RCC 7860 (cell line): ENCODE measurements around the gene TACC3.
"Not testable (repeated sequence)": the region's sequence is repeated elsewhere in the genome, so short reads cannot be mapped to it uniquely, and the experiment has no call there.

Experiments
- DNase-seq: peaks from one replicate; pipeline ENCODE4 v3.0.0-alpha.2; 2015; ENCODE audit warnings: low spot score
- FAIRE-seq: peaks from 2 replicates; lab custom pipeline; 2012; peaks lifted over from hg19 to GRCh38; lab: Jason Lieb, UNC

TACC3 gene

GRCh38 chr4:1701671-1702070 lies 19.6 kb upstream of the TACC3 start:
- FAIRE-seq, DNase-seq: not testable (repeated sequence)

GRCh38 chr4:1703867-1704266 lies 17.5 kb upstream of the TACC3 start:
- no peak for FAIRE-seq
- no peak for DNase-seq

GRCh38 chr4:1705732-1706131 lies 15.6 kb upstream of the TACC3 start:
- no peak for DNase-seq
- no peak for FAIRE-seq

GRCh38 chr4:1706358-1706757 lies 15.0 kb upstream of the TACC3 start:
- FAIRE-seq, result no peak

GRCh38 chr4:1708581-1708980 lies 12.7 kb upstream of the TACC3 start:
- DNase-seq, result no peak
- FAIRE-seq, result no peak

More at GRCh38 chr4:1706358-1706757, 15.0 kb upstream of the TACC3 start:
- no peak for DNase-seq

- no peak for FAIRE-seq
- no peak for DNase-seq
Observed at GRCh38 chr4:1711055-1711570, 10.2 kb upstream of the TACC3 start.

GRCh38 chr4:1711571-1712215 lies 9.6 kb upstream of the TACC3 start:
- FAIRE-seq (no peak), DNase-seq (no peak)

- DNase-seq, result peak; percentile 94
- peak; percentile 52 for FAIRE-seq
Observed at GRCh38 chr4:1712216-1713002, 8.9 kb upstream of the TACC3 start, which contains the start of gene SLBP. SLBP (minus strand) TSS chr4:1712319; CDS start chr4:1712188, 131 bp downstream.

- no peak for DNase-seq
- no peak for FAIRE-seq
Observed at GRCh38 chr4:1713003-1713851, 8.1 kb upstream of the TACC3 start.

GRCh38 chr4:1714303-1715001 lies 6.9 kb upstream of the TACC3 start:
- DNase-seq, result no peak
- FAIRE-seq, result no peak

- FAIRE-seq (no peak), DNase-seq (no peak)
Observed at GRCh38 chr4:1715002-1715758, 6.1 kb upstream of the TACC3 start.

GRCh38 chr4:1716065-1716945 lies 5.0 kb upstream of the TACC3 start:
- DNase-seq, result no peak
- no peak for FAIRE-seq

GRCh38 chr4:1717129-1718094 lies 3.9 kb upstream of the TACC3 start:
- no peak for FAIRE-seq
- DNase-seq, result no peak

- no peak for FAIRE-seq
- no peak for DNase-seq
Observed at GRCh38 chr4:1718095-1718850, 3.0 kb upstream of the TACC3 start.

GRCh38 chr4:1720163-1720983 lies 948 bp upstream of the TACC3 start:
- DNase-seq, result peak; percentile 20
- FAIRE-seq, result no peak
